GM19397 (cell line): ENCODE measurements around the gene ARHGAP25.
A peak's percentile ranks its signal among the peaks of the same experiment; 100 is the strongest.

Experiments
- ATAC-seq: cut with Tn5 transposase; IDR thresholded peaks from one replicate; pipeline ENCODE4 v1.9.1; 2021; ENCODE audit warnings: mild to moderate bottlenecking, moderate library complexity; ENCODE audit not compliant: unreplicated experiment

Gene ARHGAP25

GRCh38 chr2:68719912-68720311, 14.7 kb upstream of the ARHGAP25 start:
- ATAC-seq = no peak

- ATAC-seq = no peak
Observed at GRCh38 chr2:68720665-68721064, 13.9 kb upstream of the ARHGAP25 start.

GRCh38 chr2:68721482-68722101, 13.0 kb upstream of the ARHGAP25 start:
- ATAC-seq = peak; percentile 77

- no peak for ATAC-seq
Observed at GRCh38 chr2:68722712-68723111, 11.9 kb upstream of the ARHGAP25 start.

GRCh38 chr2:68723181-68723580, 11.4 kb upstream of the ARHGAP25 start:
- ATAC-seq = no peak

- ATAC-seq = no peak
Observed at GRCh38 chr2:68726100-68726499, 8.5 kb upstream of the ARHGAP25 start.

GRCh38 chr2:68726608-68727367, 7.8 kb upstream of the ARHGAP25 start:
- peak; percentile 95 for ATAC-seq

- no peak for ATAC-seq
Observed at GRCh38 chr2:68727683-68728375, 6.8 kb upstream of the ARHGAP25 start.

GRCh38 chr2:68730828-68731227, 3.8 kb upstream of the ARHGAP25 start:
- no peak for ATAC-seq

GRCh38 chr2:68732036-68732932, 2.3 kb upstream of the ARHGAP25 start:
- no peak for ATAC-seq

GRCh38 chr2:68733365-68733764, 1.2 kb upstream of the ARHGAP25 start:
- no peak for ATAC-seq

- ATAC-seq = no peak
Observed at GRCh38 chr2:68734176-68734575, 435 bp upstream of the ARHGAP25 start.

- no peak for ATAC-seq
Observed at GRCh38 chr2:68736086-68736485, 1.5 kb downstream of the ARHGAP25 start.

GRCh38 chr2:68737711-68738110, 3.1 kb downstream of the ARHGAP25 start:
- ATAC-seq = peak; percentile 30

- ATAC-seq = no peak
Observed at GRCh38 chr2:68738906-68739594, 4.4 kb downstream of the ARHGAP25 start.

GRCh38 chr2:68739595-68740399, 5.2 kb downstream of the ARHGAP25 start:
- no peak for ATAC-seq

GRCh38 chr2:68740400-68740914, 5.8 kb downstream of the ARHGAP25 start:
- no peak for ATAC-seq

- ATAC-seq = no peak
Observed at GRCh38 chr2:68741238-68741637, 6.6 kb downstream of the ARHGAP25 start.

GRCh38 chr2:68741805-68742306, 7.2 kb downstream of the ARHGAP25 start:
- ATAC-seq = no peak
